Duodenal mucosa (tissue), 2 donors: Measurements from ENCODE around the gene SLK.

Experiments used
- H3K27ac ChIP-seq: one replicate; pipeline ENCODE4 v1.7.0; 2013; ENCODE audit warnings: low read depth, low read length
- H3K27me3 ChIP-seq, 2 donors: one replicate each; pipeline ENCODE4 v1.7.0; 2013; ENCODE audit warnings: low read length in 2 of 2, control low read depth in 1 of 2; ENCODE audit not compliant: insufficient read depth in 2 of 2, control insufficient read depth in 1 of 2
- H3K36me3 ChIP-seq, 2 donors: one replicate each; pipeline ENCODE4 v1.7.0; 2013; ENCODE audit warnings: low read length in 2 of 2, control low read depth in 1 of 2; ENCODE audit not compliant: insufficient read depth in 2 of 2, control insufficient read depth in 1 of 2
- H3K4me1 ChIP-seq, 2 donors: one replicate each; pipeline ENCODE4 v1.7.0; 2013; ENCODE audit warnings: low read length in 2 of 2, control low read depth in 1 of 2; ENCODE audit not compliant: insufficient read depth in 2 of 2, control insufficient read depth in 1 of 2
- H3K4me3 ChIP-seq, 2 donors: one replicate each; pipeline ENCODE4 v1.7.0; 2013; ENCODE audit warnings: low read length in 2 of 2, low read depth in 1 of 2
- H3K9ac ChIP-seq, 2 donors: one replicate each; pipeline ENCODE4 v1.7.0; 2013; ENCODE audit warnings: low read length in 2 of 2, low read depth in 1 of 2
- H3K9me3 ChIP-seq, 2 donors: one replicate each; pipeline ENCODE4 v1.7.0; 2013; ENCODE audit warnings: low read length in 2 of 2, control low read depth in 1 of 2; ENCODE audit not compliant: control insufficient read depth in 1 of 2

SLK gene

GRCh38 chr10:103966671-103967447 lies at the start of gene SLK:
TSS of gene SLK (plus strand) at chr10:103967140. CDS start at chr10:103967746, 606 bp downstream.
- no peaks in the 10 kb centered on the region for H3K9me3 ChIP-seq
- no peaks in the 10 kb centered on the region for H3K27me3 ChIP-seq
- peak within 1 kb of the TSS; percentile 98 for H3K4me3 ChIP-seq
- peaks cover 9 to 25% of the 10 kb centered on the region in 2 donors for H3K4me1 ChIP-seq
- peak within 1 kb of the TSS; percentile 91 to 99 for H3K9ac ChIP-seq
- H3K27ac ChIP-seq: peak within 1 kb of the TSS; percentile 96
- no peaks in the 10 kb centered on the region for H3K36me3 ChIP-seq

GRCh38 chr10:103917302-103918052 lies 49.5 kb upstream of the SLK start:
- peaks cover 30 to 39% of the 10 kb centered on the region in 2 donors for H3K4me1 ChIP-seq
- peak overlapping the region; percentile 97 to 99 for H3K9ac ChIP-seq
- H3K9me3 ChIP-seq: peaks cover 6% of the 10 kb centered on the region in 2 donors
- no peaks in the 10 kb centered on the region for H3K27me3 ChIP-seq
- H3K4me3 ChIP-seq: peak overlapping the region; percentile 96 to 99
- H3K27ac ChIP-seq: peak overlapping the region; percentile 97
- H3K36me3 ChIP-seq: no peaks in the 10 kb centered on the region

- H3K36me3 ChIP-seq: no peaks in the 10 kb centered on the region
- H3K27ac ChIP-seq: peak within 1 kb of the TSS; percentile 97
- H3K27me3 ChIP-seq: no peaks in the 10 kb centered on the region
- H3K9ac ChIP-seq: peak within 1 kb of the TSS; percentile 97 to 99
- H3K9me3 ChIP-seq: peaks cover 6% of the 10 kb centered on the region in 2 donors
- H3K4me1 ChIP-seq: peaks cover 30 to 39% of the 10 kb centered on the region in 2 donors
- H3K4me3 ChIP-seq: peak within 1 kb of the TSS; percentile 96 to 99
These were observed 48.7 kb upstream of the SLK start, which contains the start of gene STN1 for GRCh38 chr10:103918053-103918846. TSS of gene STN1 (minus strand) at chr10:103918184. CDS start at chr10:103917594, 590 bp downstream.

- H3K27ac ChIP-seq: no peak overlapping the region
- no peaks in the 10 kb centered on the region for H3K36me3 ChIP-seq
- peaks cover 30 to 39% of the 10 kb centered on the region in 2 donors for H3K4me1 ChIP-seq
- H3K9ac ChIP-seq: no peak overlapping the region
- H3K27me3 ChIP-seq: no peaks in the 10 kb centered on the region
- H3K9me3 ChIP-seq: peaks cover 6% of the 10 kb centered on the region in 2 donors
- no peak overlapping the region for H3K4me3 ChIP-seq
These were observed 47.3 kb upstream of the SLK start for GRCh38 chr10:103919648-103920025.

- Histone ChIP-seq H3K36me3 (no peaks in the 10 kb centered on the region), H3K9me3 (no peaks in the 10 kb centered on the region), H3K27ac (no peak overlapping the region), H3K9ac (peak overlapping the region in 1 of 2 donors; percentile 13), H3K4me1 (peaks cover 19 to 27% of the 10 kb centered on the region in 2 donors), H3K27me3 (no peaks in the 10 kb centered on the region), H3K4me3 (peak overlapping the region in 1 of 2 donors; percentile 27)
These were observed 45.7 kb upstream of the SLK start for GRCh38 chr10:103921248-103921647.

GRCh38 chr10:103921750-103922195 lies 45.2 kb upstream of the SLK start:
- Histone ChIP-seq H3K9ac (peak overlapping the region in 1 of 2 donors; percentile 13), H3K4me3 (peak overlapping the region in 1 of 2 donors; percentile 27), H3K27me3 (no peaks in the 10 kb centered on the region), H3K36me3 (no peaks in the 10 kb centered on the region), H3K4me1 (peaks cover 15 to 22% of the 10 kb centered on the region in 2 donors), H3K9me3 (no peaks in the 10 kb centered on the region), H3K27ac (no peak overlapping the region)

GRCh38 chr10:103922659-103923058 lies 44.3 kb upstream of the SLK start:
- no peak overlapping the region for H3K27ac ChIP-seq
- H3K36me3 ChIP-seq: no peaks in the 10 kb centered on the region

GRCh38 chr10:103923502-103923901 lies 43.4 kb upstream of the SLK start:
- Histone ChIP-seq H3K27ac (no peak overlapping the region), H3K9ac (no peak overlapping the region)

More at GRCh38 chr10:103922659-103923058, 44.3 kb upstream of the SLK start:
- no peak overlapping the region for H3K9ac ChIP-seq
- no peak overlapping the region for H3K4me3 ChIP-seq
- H3K4me1 ChIP-seq: peaks cover 7 to 15% of the 10 kb centered on the region in 2 donors
- no peaks in the 10 kb centered on the region for H3K27me3 ChIP-seq
- no peaks in the 10 kb centered on the region for H3K9me3 ChIP-seq

GRCh38 chr10:103925591-103925990 lies 41.3 kb upstream of the SLK start:
- peaks cover 0 to 8% of the 10 kb centered on the region in 2 donors for H3K4me1 ChIP-seq
- no peak overlapping the region for H3K27ac ChIP-seq
- H3K9me3 ChIP-seq: no peaks in the 10 kb centered on the region
- H3K36me3 ChIP-seq: no peaks in the 10 kb centered on the region
- no peak overlapping the region for H3K9ac ChIP-seq
- H3K4me3 ChIP-seq: no peak overlapping the region
- H3K27me3 ChIP-seq: no peaks in the 10 kb centered on the region

More at GRCh38 chr10:103923502-103923901, 43.4 kb upstream of the SLK start:
- H3K9me3 ChIP-seq: no peaks in the 10 kb centered on the region
- H3K4me1 ChIP-seq: peaks cover 5 to 14% of the 10 kb centered on the region in 2 donors
- no peak overlapping the region for H3K4me3 ChIP-seq
- H3K36me3 ChIP-seq: no peaks in the 10 kb centered on the region
- no peaks in the 10 kb centered on the region for H3K27me3 ChIP-seq
